NCI-H1694 (cell line): ENCODE data around the gene CETN2.
"Not testable (repeated sequence)": the region's sequence is repeated elsewhere in the genome, so short reads cannot be mapped to it uniquely, and the experiment has no call there.

Experiments
- DNase-seq: peaks from one replicate; lab custom pipeline; 2025; lab: John Stamatoyannopoulos, UW

Gene CETN2

GRCh38 chrX:152831391-152831790 is 834 bp upstream of the CETN2 start:
- no peak for DNase-seq

GRCh38 chrX:152824841-152825374 is 5.6 kb downstream of the CETN2 start:
- DNase-seq, result no peak

- no peak for DNase-seq
These were observed 6.9 kb downstream of the CETN2 start for GRCh38 chrX:152823657-152824056.

GRCh38 chrX:152822383-152823086 is 8.0 kb downstream of the CETN2 start:
- no peak for DNase-seq

- peak; percentile 69 for DNase-seq
These were observed 9.3 kb downstream of the CETN2 start for GRCh38 chrX:152821145-152821765.

- no peak for DNase-seq
These were observed 10.8 kb downstream of the CETN2 start for GRCh38 chrX:152819732-152820131.

GRCh38 chrX:152819266-152819665 is 11.3 kb downstream of the CETN2 start:
- DNase-seq, result no peak

- DNase-seq, result no peak
These were observed 12.2 kb downstream of the CETN2 start for GRCh38 chrX:152818356-152818755.

- DNase-seq, result peak; percentile 43
These were observed 13.3 kb downstream of the CETN2 start for GRCh38 chrX:152817078-152817764.

- no peak for DNase-seq
These were observed 16.5 kb downstream of the CETN2 start for GRCh38 chrX:152814048-152814447.

- no peak for DNase-seq
These were observed 17.4 kb downstream of the CETN2 start for GRCh38 chrX:152813206-152813605.

- DNase-seq, result peak; percentile 27
These were observed 20.2 kb downstream of the CETN2 start for GRCh38 chrX:152810403-152810802.

GRCh38 chrX:152806035-152806434 is 24.5 kb downstream of the CETN2 start:
- no peak for DNase-seq

- no peak for DNase-seq
These were observed 31.6 kb downstream of the CETN2 start for GRCh38 chrX:152798945-152799344.

GRCh38 chrX:152787062-152787461 is 43.5 kb downstream of the CETN2 start:
- not testable (repeated sequence) for DNase-seq
